GM19023 (cell line): ENCODE results near the gene HS3ST1.
A peak's percentile ranks its signal among the peaks of the same experiment; 100 is the strongest.

Source experiments
- ATAC-seq: cut with Tn5 transposase; IDR thresholded peaks from one replicate; pipeline ENCODE4 v1.9.1; 2021; ENCODE audit warnings: mild to moderate bottlenecking, moderate library complexity; ENCODE audit not compliant: unreplicated experiment

HS3ST1 gene

GRCh38 chr4:11428231-11428898 lies at the start of gene HS3ST1:
Gene HS3ST1 (minus strand): TSS chr4:11428894. CDS start chr4:11400005, 28,889 bp downstream.
- peak; percentile 45 for ATAC-seq

GRCh38 chr4:11475871-11476270 lies 47.2 kb upstream of the HS3ST1 start:
- no peak for ATAC-seq

- ATAC-seq = no peak
These were observed 45.5 kb upstream of the HS3ST1 start for GRCh38 chr4:11474146-11474545.

- no peak for ATAC-seq
These were observed 43.8 kb upstream of the HS3ST1 start for GRCh38 chr4:11472535-11472934.

GRCh38 chr4:11471618-11472017 lies 42.9 kb upstream of the HS3ST1 start:
- peak; percentile 56 for ATAC-seq

- no peak for ATAC-seq
These were observed 42.4 kb upstream of the HS3ST1 start for GRCh38 chr4:11471046-11471441.

- peak; percentile 62 for ATAC-seq
These were observed 41.8 kb upstream of the HS3ST1 start for GRCh38 chr4:11470438-11471045.

GRCh38 chr4:11469650-11470437 lies 41.1 kb upstream of the HS3ST1 start:
- peak; percentile 77 for ATAC-seq

GRCh38 chr4:11468901-11469300 lies 40.2 kb upstream of the HS3ST1 start:
- ATAC-seq = no peak

GRCh38 chr4:11467931-11468330 lies 39.2 kb upstream of the HS3ST1 start:
- no peak for ATAC-seq

- ATAC-seq = no peak
These were observed 35.0 kb upstream of the HS3ST1 start for GRCh38 chr4:11463707-11464106.

GRCh38 chr4:11456401-11456800 lies 27.7 kb upstream of the HS3ST1 start:
- no peak for ATAC-seq

- ATAC-seq = no peak
These were observed 26.6 kb upstream of the HS3ST1 start for GRCh38 chr4:11455201-11455835.

GRCh38 chr4:11451716-11452115 lies 23.0 kb upstream of the HS3ST1 start:
- no peak for ATAC-seq

GRCh38 chr4:11446155-11446811 lies 17.6 kb upstream of the HS3ST1 start:
- ATAC-seq = no peak

GRCh38 chr4:11441194-11441556 lies 12.5 kb upstream of the HS3ST1 start:
- ATAC-seq = no peak

- ATAC-seq = no peak
These were observed 11.9 kb upstream of the HS3ST1 start for GRCh38 chr4:11440481-11441193.

GRCh38 chr4:11439836-11440235 lies 11.1 kb upstream of the HS3ST1 start:
- no peak for ATAC-seq

- ATAC-seq = no peak
These were observed 10.0 kb upstream of the HS3ST1 start for GRCh38 chr4:11438647-11439046.

- no peak for ATAC-seq
These were observed 8.0 kb upstream of the HS3ST1 start for GRCh38 chr4:11436673-11437072.
